Upper lobe of right lung (tissue), 1 donor: ENCODE measurements around the gene HERC2. TPM values are rescaled to one million over a fixed set of nuclear protein-coding genes. Genes with fewer than 3 reads are reported as not detected.

ENCODE experiments used
- ATAC-seq: fragments of 200-7000 bp; cut with Tn5 transposase; one replicate; pipeline ENCODE4 v1.9.1; 2020; ENCODE audit warnings: mild to moderate bottlenecking, moderate library complexity
- DNase-seq: peaks from one replicate; pipeline ENCODE4 v3.0.0-alpha.2; 2020
- H3K27ac ChIP-seq: fragments of 200-600 bp; one replicate; pipeline ENCODE4 v1.8.0; 2022
- H3K27me3 ChIP-seq: fragments of 200-600 bp; one replicate; pipeline ENCODE4 v1.8.0; 2022; ENCODE audit warnings: mild to moderate bottlenecking
- H3K36me3 ChIP-seq: fragments of 200-600 bp; one replicate; pipeline ENCODE4 v1.8.0; 2022
- H3K4me1 ChIP-seq: fragments of 200-600 bp; one replicate; pipeline ENCODE4 v1.8.0; 2022
- H3K4me3 ChIP-seq: fragments of 200-600 bp; one replicate; pipeline ENCODE4 v1.8.0; 2022; ENCODE audit warnings: mild to moderate bottlenecking
- H3K9me3 ChIP-seq: fragments of 200-600 bp; one replicate; pipeline ENCODE4 v1.8.0; 2022
- CTCF ChIP-seq: fragments of 200-600 bp; IDR thresholded peaks from one replicate; pipeline ENCODE4 v1.8.0; 2022; ENCODE audit warnings: antibody characterized with exemption
- intact Hi-C: fragments of 100-400 bp; cut with DNase I; formaldehyde crosslinking; loops from one replicate; pipeline ENCODE4 v1.11.0; 2022
- total RNA-seq: library from RNA; stranded (reverse); fragmentation: NEBNext Ultra II Directional; extraction: Animal tissue kit (Norgen Biotek cat#: 25700); gene quantifications from one replicate; pipeline ENCODE4 v1.2.1, GENCODE V29; 2021
- donor health status: DM: no; HTN: yes; CAD: no; lungs with severe emphysema.

Gene HERC2
- total RNA-seq, 1 donor from 2014 or later, result 56.9 TPM

DNA sequence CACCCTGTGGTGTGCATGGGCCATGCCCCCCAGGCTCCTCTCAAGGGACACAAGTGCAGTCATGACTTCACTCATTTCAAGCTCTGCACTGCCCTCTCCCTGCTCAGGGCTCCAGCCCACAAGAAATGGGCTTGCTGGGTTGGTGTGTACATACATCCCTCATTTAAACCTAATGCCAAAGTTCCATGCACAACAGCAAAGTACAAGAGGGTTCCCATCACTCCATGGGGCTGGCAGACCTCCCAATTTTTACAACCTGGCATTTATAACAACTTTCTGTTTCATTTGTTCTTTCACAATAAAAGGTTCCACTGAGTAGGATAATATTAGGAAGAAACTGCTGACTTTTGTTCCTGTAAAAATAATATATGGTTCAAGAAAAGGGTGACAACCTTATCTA is 54.3 kb downstream of the HERC2 start:
- no peak for ATAC-seq
- Histone ChIP-seq H3K27me3 (no peaks in the 10 kb centered on the region), H3K4me1 (no peaks in the 10 kb centered on the region), H3K9me3 (no peaks in the 10 kb centered on the region), H3K27ac (no peak overlapping the region), H3K4me3 (no peak overlapping the region), H3K36me3 (peaks cover 78% of the 10 kb centered on the region)
- DNase-seq, result no peak
- no peak for TF ChIP-seq CTCF
- intact Hi-C loops, result no loop called here

DNA sequence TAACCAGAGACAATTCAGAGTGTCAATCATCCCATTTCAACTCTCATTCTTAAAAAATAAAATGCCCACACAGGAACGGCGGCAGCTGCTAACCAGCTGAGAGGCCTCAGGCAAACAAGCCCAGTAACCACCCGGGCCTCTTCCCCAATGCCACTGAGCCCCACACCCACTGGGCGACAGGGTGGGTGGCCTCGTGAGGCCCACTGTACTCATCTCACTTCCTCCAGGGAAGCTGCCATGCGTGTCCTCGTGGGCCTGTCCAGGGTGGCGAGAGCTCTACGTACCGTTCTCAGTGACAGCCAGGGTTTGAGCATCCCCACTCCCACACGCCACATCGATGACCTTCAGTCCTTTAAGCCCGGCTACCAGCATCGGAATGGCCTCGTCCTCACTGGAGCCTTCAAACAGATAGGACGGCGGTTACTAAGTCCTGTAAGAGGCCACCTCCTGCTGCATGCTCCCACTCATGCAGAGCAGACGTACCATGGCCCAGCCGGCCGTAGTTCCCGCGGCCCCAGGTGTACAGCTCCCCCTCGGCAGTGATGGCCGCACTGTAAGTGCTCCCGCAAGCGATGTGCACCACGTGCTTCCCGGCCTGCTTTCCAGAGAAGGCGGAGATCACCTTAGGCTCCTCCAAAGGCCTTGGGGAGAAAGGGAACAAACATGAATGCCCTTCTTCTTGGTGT is 56.5 kb downstream of the HERC2 start:
- Histone ChIP-seq H3K4me1 (no peaks in the 10 kb centered on the region), H3K27me3 (no peaks in the 10 kb centered on the region), H3K27ac (no peak overlapping the region), H3K9me3 (no peaks in the 10 kb centered on the region), H3K36me3 (peaks cover 72% of the 10 kb centered on the region), H3K4me3 (no peak overlapping the region)
- intact Hi-C loops, result no loop called here
- no peak for TF ChIP-seq CTCF
- ATAC-seq, result no peak
- DNase-seq, result no peak

DNA sequence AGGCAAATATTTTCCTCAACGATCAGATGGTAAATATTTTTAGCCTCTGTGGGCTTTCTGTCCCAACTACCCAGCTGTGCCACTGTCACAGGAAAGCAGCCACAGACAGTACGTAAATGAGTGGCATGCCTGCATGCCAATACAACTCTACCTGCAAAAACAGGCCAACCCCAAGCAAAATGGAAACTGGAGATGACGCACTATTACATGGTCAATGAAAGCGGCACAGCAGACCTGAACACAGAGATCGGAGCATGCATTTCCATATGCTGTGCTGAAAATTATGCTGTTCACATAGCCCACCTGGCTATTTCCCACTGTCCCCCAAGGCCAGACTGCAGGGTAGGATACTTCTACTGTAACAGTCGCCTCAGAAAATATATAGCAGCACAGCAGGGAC is 57.8 kb downstream of the HERC2 start:
- no peak overlapping the region for H3K27ac ChIP-seq
- no peaks in the 10 kb centered on the region for H3K4me1 ChIP-seq
- H3K27me3 ChIP-seq, result no peaks in the 10 kb centered on the region
- TF ChIP-seq CTCF, result no peak
- no peak for DNase-seq
- H3K4me3 ChIP-seq, result no peak overlapping the region
- ATAC-seq, result no peak
- no peaks in the 10 kb centered on the region for H3K9me3 ChIP-seq
- intact Hi-C loops, result no loop called here
- peaks cover 61% of the 10 kb centered on the region for H3K36me3 ChIP-seq

- H3K27me3 ChIP-seq, result no peaks in the 10 kb centered on the region
- DNase-seq (no peak), ATAC-seq (no peak)
- no peaks in the 10 kb centered on the region for H3K9me3 ChIP-seq
- peaks cover 44% of the 10 kb centered on the region for H3K36me3 ChIP-seq
- H3K4me3 ChIP-seq, result no peak overlapping the region
- H3K4me1 ChIP-seq, result no peaks in the 10 kb centered on the region
- no peak overlapping the region for H3K27ac ChIP-seq
- TF ChIP-seq CTCF, result no peak
- intact Hi-C loops, result no loop called here
Measured at GRCh38 chr15:28262438-28262837, 59.5 kb downstream of the HERC2 start.

- H3K9me3 ChIP-seq, result no peaks in the 10 kb centered on the region
- H3K4me1 ChIP-seq, result no peaks in the 10 kb centered on the region
- intact Hi-C loops, result no loop called here
- TF ChIP-seq CTCF, result no peak
- ATAC-seq (peak; percentile 34), DNase-seq (no peak)
- H3K36me3 ChIP-seq, result peaks cover 39% of the 10 kb centered on the region
- H3K27ac ChIP-seq, result no peak overlapping the region
- no peaks in the 10 kb centered on the region for H3K27me3 ChIP-seq
- H3K4me3 ChIP-seq, result no peak overlapping the region
Measured at GRCh38 chr15:28260722-28261121, 61.3 kb downstream of the HERC2 start.

DNA sequence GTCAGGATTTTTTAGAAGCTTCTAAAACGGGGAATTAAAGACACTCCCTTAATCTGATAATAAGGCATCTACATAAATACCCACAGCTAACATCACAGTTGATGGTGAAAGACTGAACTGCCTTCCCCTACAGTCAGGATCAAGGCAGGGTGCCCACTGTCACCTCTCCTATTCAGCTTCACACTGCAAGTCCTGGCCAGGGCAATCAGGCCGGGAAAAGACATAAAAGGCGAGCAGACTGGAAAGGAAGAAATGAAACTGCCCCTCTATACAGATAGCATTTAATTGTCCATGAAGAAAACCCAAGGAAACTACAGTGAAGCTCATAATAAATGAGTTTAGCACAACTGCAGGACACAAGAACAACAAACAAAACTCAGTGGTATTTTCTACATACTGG is 61.7 kb downstream of the HERC2 start:
- Histone ChIP-seq H3K27ac (no peak overlapping the region), H3K4me3 (no peak overlapping the region), H3K36me3 (peaks cover 39% of the 10 kb centered on the region), H3K9me3 (no peaks in the 10 kb centered on the region), H3K4me1 (no peaks in the 10 kb centered on the region), H3K27me3 (no peaks in the 10 kb centered on the region)
- intact Hi-C loops, result no loop called here
- no peak for DNase-seq
- no peak for ATAC-seq
- TF ChIP-seq CTCF, result no peak
